Globus pallidus (tissue), 1 donor: Measurements from ENCODE around the gene LAMA5.
A peak's percentile ranks its signal among the peaks of the same experiment; 100 is the strongest.

ENCODE experiments used
- DNase-seq: peaks from one replicate; pipeline ENCODE4 v3.0.0-alpha.2; 2015; ENCODE audit warnings: low spot score

LAMA5 gene

GRCh38 chr20:62284448-62284847 lies 82.7 kb downstream of the LAMA5 start:
- DNase-seq = no peak

- DNase-seq = no peak
Measured at GRCh38 chr20:62282877-62283503, 84.1 kb downstream of the LAMA5 start.

DNA sequence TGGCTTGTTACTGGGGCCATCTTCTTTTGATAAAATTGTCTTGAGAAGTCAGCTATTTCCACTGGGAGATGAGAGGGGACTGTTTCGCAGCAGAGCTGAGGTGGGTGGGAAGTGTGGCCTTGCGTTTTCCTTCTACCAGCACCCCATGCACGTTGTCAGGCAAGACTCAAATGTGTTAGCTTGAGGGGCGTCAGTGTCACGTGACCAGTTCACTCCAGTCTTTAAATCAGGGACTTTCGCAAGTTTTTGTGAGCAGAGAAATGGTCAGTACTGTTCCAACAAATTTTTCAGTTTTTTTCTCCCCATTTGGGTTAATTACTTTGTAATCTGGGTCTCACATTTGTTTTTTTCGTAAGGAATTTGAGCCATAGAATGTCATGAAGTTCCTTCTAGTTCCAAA lies 85.0 kb downstream of the LAMA5 start:
- no peak for DNase-seq

DNA sequence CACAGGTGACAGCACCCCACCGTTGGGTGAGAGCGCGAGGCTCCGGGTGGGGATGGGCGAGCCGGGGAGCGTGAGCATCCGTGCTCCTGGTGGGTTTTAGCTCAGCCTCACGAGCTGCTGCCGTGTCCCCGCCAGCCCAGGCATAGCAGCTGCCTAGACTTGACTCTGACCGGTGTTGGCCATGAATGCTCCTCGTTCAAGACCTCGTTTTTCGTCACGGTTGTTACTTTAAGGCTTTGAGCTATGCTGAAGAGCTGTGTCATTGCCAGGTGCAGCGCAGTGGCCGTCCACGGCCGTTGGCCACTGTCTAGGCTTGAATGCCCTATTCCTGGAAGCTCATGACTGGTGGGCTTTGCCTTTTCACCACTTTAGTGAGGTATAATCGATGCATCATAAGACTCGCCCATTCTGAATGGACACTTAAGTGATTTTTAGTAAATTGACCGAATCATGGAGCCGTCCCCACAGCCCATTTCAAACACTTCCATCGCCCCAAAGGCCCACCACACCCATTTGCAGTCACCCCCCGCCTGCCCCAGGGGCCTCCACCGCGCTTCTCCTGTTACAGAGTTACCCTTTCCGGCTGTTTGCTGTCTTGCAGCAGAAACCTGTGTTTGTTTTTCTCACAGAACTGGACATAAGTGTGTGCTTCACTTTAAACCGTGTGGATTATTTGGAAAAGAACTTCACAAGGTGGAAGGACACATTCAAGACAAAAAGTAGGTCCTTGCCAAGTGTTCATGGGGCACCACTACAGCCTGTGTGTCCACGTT lies 85.8 kb downstream of the LAMA5 start:
- DNase-seq = no peak

GRCh38 chr20:62280303-62280702 lies 86.8 kb downstream of the LAMA5 start:
- no peak for DNase-seq

DNA sequence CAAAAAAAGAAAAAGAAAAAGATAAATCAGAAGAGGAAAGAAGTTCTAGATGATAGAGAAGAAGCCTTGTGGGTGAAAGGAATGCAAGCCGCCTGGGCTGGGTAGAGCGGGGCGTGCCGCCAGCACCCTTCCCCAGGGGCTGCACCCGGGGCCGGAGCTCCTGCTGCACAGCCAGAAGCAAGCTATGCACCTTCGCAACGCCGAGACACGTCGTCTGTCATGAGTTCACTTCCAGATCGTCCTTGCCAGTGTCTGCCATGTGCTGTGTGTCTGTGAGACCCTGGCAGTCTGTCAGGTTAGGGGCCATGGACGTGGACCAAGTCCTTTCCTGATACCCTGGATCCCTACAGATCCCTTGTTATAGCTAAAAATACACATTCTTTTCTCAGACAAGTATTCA lies 89.9 kb downstream of the LAMA5 start:
- no peak for DNase-seq

DNA sequence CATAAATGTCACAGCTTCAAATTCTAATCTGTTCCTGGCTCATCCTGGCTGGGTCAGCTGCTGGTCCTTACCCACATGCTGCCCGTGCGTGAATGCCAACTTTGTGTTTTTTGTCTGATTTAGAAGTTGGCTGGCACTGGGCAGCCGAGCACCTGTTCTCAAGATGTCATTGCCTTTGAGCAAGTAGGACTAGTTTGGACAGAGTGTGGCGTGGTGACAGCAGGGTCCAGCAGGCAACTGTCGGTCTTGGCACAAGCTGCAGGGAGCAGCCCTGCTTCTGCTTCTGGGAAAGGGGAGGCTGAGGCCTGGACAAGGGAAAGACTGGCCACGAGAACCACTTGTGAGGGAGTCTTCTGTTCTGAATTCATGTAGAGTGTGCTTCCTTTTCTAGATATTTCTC lies 90.7 kb downstream of the LAMA5 start:
- DNase-seq = peak; percentile 51

GRCh38 chr20:62275219-62275618 lies 91.9 kb downstream of the LAMA5 start:
- DNase-seq = no peak

DNA sequence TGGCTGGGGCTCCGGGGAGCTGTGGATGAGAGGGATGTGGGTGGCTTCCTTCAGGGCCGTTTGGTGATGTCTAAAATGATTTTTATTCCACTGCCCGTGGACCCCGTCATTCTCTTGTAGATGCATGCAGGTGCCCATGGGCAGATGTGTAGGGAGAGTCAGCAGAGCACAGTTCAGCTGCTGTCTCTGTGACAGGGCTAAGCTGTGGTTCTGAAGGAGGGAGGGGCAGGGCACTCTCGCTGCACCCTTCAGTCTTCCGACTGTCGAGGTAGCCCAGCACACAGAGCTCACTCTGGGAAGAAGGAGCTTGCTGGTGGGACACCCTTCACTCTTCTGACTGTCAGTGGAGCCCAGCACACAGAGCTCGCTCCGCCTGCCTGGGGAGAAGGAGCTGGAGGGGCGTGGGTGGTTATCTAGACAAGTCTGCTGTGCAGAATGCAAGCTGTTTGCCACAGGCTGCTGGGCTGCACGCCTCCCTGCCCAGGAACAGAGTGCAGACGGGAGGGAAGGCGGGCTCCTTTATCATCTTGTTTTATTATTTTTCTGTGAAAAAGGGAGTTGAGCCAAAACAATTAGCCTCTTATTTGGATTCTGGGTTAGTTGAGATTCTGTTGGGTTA lies 92.7 kb downstream of the LAMA5 start:
- no peak for DNase-seq

DNA sequence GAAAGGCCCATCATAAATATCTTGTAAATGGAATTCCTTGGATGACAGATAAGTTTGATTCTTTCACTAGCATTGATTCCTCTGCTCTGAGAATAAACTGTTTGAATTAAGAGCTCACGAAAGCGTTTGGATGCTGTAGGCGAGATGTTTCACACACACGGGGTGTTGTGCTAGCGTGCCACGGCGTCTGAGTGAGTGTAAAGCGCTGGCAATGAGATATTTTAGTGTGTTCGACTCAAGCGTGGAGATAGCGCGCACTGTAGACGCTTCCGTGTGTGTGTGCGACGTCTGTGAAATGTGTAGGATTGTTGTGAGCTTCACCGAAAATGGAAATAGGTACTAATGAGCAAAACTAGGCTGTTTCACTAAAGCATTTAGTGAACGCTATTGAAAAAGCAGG lies 93.7 kb downstream of the LAMA5 start:
- DNase-seq = no peak

GRCh38 chr20:62272200-62272599 lies 94.9 kb downstream of the LAMA5 start:
- DNase-seq = no peak

DNA sequence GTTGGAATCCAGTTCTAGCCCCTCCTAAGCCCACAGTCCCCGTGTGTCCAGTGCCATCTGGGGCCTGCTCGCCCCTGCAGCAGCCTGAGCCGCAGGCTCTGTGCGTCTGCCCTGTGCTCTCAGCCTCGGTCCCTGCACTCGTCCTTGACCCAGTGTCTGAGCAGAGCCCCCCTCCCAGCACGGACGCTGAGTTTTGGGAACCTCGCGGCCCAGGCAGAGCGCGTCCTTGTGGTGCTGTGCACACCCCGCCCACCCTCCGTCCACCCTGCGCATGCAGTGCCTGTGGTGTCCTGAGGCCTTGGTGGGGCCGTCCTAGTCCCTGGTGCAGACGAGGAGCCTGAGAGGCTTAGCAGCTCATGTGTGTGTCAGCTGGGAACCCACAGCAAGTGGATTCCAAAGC lies 97.2 kb downstream of the LAMA5 start:
- no peak for DNase-seq

DNA sequence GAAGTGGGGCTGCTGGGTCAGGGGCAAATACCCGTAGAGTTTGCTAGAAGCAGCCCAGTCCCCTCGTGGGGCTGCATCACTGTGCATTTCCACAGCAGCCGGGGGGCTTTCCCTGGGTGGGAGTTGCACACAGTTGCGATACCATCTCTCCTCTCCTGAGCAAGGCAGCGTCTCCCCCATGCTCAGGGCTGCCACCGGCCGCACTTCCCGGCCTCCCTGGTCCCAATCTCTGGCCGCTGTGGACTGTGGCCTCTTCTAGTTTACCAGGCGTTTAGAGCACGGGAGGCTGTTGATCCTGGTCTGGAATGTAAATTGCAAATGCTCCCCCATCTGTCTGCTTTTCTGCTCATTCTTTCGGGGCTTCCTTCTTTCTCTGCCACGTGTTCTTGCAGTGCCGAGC lies 97.7 kb downstream of the LAMA5 start:
- DNase-seq = no peak

DNA sequence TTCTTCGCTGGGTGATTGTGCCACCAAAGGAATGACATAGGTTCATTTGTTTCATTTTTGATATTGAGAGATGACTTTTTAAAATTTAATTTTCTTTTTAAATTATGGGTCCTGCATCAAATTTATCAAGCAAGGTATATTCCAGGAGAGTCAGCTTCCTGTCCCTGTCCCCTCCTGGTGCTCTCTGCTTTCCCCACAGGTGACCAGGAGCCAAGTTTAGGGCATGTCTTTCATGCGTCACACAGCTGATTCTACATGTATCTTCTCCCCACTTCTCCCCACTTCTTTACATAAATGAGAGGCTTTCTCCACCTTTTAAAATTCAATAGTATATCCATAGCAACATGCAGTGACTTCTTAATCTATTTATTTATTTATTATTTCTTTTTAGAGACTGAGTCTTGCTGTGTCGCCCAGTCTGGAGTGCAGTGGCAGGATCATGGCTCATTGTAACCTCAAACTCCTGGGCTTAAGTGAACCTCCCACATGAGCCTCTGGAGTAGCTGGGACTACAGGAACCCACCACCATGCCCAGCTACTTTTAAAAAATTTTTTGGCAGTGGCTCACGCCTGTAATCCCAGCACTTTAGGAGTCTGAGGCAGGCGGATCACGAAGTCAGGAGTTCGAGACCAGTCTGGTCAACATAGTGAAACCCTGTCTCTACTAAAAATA lies 98.7 kb downstream of the LAMA5 start:
- no peak for DNase-seq

DNA sequence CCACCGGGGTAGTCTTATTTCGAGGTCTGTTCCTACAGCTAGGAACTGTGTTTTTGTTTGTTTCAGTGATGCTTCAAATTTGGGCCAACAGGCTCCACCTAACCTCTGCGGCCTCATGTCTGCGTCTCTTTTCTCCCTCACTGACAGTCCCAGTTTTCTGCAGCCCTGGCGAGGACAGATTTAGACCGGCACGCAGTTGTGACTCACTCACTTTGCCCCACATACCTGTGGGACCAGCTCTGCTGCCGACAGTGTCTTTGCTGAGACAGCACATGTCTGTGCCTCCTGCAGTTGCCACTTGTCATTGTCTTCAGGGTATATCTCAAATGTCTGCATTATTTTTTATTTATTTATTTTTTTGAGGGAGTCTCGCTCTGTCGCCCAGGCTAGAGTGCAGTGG lies 99.6 kb downstream of the LAMA5 start:
- DNase-seq = no peak

GRCh38 chr20:62266851-62267250 lies 100.3 kb downstream of the LAMA5 start:
- DNase-seq = no peak

- no peak for DNase-seq
Measured at GRCh38 chr20:62266340-62266739, 100.8 kb downstream of the LAMA5 start.

DNA sequence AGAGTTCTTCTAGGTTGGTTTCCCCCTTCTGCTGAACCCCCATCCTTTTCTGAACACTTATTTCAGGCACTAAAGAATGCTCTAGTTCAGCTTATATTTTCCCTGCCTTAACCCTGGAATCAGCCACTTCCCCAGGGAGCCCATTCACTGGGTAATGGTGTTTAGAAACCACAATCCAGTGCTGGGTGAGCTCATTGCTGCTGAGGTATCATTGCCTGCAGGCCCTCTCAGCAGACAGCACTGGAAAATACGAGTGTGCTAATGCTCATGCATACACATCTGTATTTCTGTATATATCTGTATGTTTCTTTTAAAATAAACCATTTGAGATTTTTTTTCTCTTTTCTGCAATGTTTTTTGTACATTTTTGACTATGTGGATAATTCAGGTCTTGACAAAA lies 101.7 kb downstream of the LAMA5 start:
- DNase-seq = no peak

DNA sequence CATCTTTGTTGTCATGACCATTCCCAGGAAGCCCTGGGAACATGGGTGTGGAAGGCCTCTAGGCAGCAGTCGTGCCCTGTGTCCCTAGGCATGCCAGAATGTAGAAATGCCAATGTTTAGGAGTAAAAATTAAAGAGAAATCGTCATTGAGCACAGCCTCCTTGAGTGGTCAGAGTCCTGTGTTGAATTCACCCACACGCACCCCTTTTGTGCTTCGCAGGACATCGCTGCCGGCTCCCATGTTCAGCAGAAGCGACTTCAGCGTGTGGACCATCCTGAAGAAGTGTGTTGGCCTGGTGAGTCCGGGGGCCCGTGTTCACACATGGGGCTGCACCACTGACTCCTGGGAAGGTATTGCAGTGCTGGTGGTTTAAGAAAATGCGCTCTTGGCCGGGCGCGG lies 103.7 kb downstream of the LAMA5 start:
- no peak for DNase-seq

DNA sequence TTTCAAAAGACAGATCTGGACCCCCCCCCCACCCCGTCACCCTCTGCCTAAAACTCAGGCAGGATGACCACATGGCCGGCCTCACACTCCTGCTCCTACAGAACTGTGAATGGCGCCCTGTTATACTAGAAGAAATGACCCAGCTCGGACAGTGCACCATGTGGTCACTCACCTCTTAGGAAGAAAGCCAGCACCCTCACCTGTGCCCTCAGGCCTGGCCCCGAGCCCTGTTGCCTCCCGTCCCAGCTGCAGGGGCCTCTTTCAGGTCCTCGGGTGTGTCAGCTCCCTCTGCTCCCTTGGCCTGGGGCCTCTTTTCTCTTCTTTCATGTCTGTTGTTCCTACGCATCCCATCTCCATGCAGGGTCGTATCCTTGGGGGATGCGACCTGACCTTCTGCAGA lies 105.0 kb downstream of the LAMA5 start:
- no peak for DNase-seq

DNA sequence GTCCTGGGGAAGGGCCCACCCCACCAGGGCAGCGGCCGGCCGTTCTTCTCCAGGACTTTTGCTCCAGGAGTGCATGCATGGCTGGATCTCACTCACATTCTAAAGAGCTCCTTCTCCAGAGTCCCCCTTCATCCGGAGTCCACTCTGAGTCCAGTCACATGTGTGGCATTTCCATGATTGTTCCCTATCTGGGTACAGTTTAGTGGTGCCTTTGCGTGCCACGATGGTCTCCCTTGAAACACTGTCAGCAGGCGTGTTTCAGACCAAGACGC lies 107.9 kb downstream of the LAMA5 start:
- DNase-seq = no peak
